Ascending aorta (tissue), 2 donors: Measurements from ENCODE around the gene CYGB. TPM values are rescaled to one million over a fixed set of nuclear protein-coding genes. Genes with fewer than 3 reads are reported as not detected.

ENCODE experiments used
- DNase-seq, 2 donors: peaks; one replicate each; pipeline ENCODE4 v3.0.0-alpha.2; 2019; ENCODE audit warnings: low spot score in 2 of 2
- H3K27ac ChIP-seq, 2 donors: fragments of 200-600 bp; sonication (generic); one replicate each; pipeline ENCODE4 v1.5.1; 2016 to 2017; ENCODE audit warnings: mild to moderate bottlenecking in 1 of 2
- H3K27me3 ChIP-seq: fragments of 200-600 bp; sonication (generic); one replicate; pipeline ENCODE4 v1.5.1; 2017
- H3K36me3 ChIP-seq, 2 donors: fragments of 200-600 bp; sonication (generic); one replicate each; pipeline ENCODE4 v1.5.1; 2016
- H3K4me1 ChIP-seq, 2 donors: fragments of 200-600 bp; sonication (generic); one replicate each; pipeline ENCODE4 v1.5.1; 2016 to 2017; ENCODE audit warnings: mild to moderate bottlenecking in 1 of 2
- H3K4me3 ChIP-seq, 2 donors: fragments of 200-600 bp; sonication (generic); one replicate each; pipeline ENCODE4 v1.5.1; 2016 to 2017; ENCODE audit warnings: mild to moderate bottlenecking in 1 of 2
- H3K9me3 ChIP-seq, 2 donors: fragments of 200-600 bp; sonication (generic); one replicate each; pipeline ENCODE4 v1.5.1; 2016
- intact Hi-C: fragments of 100-400 bp; cut with DNase I; formaldehyde crosslinking; loops from one replicate; pipeline ENCODE4 v1.15.1; 2023
- total RNA-seq: library from RNA; depleted of rRNA; stranded (reverse); fragments of >200 nt; gene quantifications from one replicate; pipeline ENCODE4 v1.1.0, GENCODE V29; 2016
- TF ChIP-seq, protein P1 (sequence below), 3 experiments: fragments of 200-600 bp in 2 of 3; fragments of 450-650 bp in 1 of 3; sonication (generic) in 2 of 3; IDR thresholded peaks; one replicate each; pipeline ENCODE4 v1.5.1; 2016 to 2019; ENCODE audit warnings: antibody characterized with exemption in 3 of 3, mild to moderate bottlenecking in 1 of 3, moderate library complexity in 1 of 3

Gene CYGB
- total RNA-seq, 1 donor from 2014 or later: 60.7 TPM

DNA sequence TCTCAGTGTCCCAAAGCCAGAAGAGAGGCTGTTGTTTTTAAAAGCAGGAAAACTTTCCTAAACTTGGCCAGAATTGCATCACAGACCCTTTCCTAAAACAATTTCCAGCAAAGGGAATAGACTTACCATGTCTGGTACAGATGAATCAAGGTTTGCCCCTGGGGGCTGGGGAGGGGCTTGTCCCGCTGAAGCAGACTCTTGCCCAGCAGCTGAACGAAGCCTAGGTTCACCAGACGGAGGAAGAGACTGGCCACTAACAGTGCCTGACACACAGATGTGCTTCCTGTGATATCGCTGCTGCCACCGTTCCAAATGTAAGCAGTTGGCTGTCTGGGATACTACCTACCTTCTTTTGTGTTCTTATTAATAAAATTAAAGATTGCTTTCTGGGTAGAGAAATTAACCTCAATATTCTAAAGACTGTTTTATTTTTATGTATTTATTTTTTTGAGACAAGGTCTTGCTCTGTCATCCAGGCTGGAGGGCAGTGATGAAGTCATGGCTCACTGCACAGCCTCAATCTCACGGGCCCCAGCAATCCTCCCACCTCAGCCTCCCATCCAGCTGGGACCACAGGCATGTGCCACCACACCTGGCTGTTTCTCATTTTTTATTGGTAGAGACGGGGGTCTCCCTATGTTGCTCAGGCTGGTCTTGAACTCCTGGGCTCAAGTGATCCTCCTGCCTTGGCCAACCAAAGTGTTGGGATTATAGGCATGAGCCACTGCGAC is 15.8 kb upstream of the CYGB start:
- H3K27me3 ChIP-seq: no peaks in the 10 kb centered on the region
- no peaks in the 10 kb centered on the region for H3K9me3 ChIP-seq
- no peak for DNase-seq
- peaks cover 0 to 4% of the 10 kb centered on the region in 2 donors for H3K4me1 ChIP-seq
- intact Hi-C loops: loop anchor here (10.0 kb wide), 1 partner anchor 161 kb away; the partner anchor contains the start of gene MXRA7
- TF ChIP-seq, protein P1, sequence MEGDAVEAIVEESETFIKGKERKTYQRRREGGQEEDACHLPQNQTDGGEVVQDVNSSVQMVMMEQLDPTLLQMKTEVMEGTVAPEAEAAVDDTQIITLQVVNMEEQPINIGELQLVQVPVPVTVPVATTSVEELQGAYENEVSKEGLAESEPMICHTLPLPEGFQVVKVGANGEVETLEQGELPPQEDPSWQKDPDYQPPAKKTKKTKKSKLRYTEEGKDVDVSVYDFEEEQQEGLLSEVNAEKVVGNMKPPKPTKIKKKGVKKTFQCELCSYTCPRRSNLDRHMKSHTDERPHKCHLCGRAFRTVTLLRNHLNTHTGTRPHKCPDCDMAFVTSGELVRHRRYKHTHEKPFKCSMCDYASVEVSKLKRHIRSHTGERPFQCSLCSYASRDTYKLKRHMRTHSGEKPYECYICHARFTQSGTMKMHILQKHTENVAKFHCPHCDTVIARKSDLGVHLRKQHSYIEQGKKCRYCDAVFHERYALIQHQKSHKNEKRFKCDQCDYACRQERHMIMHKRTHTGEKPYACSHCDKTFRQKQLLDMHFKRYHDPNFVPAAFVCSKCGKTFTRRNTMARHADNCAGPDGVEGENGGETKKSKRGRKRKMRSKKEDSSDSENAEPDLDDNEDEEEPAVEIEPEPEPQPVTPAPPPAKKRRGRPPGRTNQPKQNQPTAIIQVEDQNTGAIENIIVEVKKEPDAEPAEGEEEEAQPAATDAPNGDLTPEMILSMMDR (IDR thresholded peaks at IDR 0.05): no peak
- H3K36me3 ChIP-seq: no peaks in the 10 kb centered on the region
- no peak overlapping the region for H3K27ac ChIP-seq
- H3K4me3 ChIP-seq: no peak overlapping the region

DNA sequence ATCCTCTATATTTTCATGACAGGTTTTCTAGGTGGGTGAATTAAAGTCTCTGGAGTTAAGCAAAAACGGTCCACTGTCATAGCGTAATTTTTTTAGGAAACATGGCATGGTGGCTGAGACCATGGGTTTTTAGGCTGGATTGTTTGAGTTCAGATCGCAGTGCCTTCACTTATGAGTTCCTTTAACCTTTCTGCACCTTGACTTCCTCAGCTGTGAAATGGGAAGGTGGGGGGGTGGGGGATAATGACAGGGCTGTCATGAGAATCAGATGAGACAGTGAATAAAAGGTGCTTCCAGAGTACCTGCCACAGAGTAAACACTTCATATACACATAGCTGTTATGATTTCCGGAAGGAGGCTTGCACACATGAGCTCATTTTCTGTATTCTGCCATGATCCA is 14.2 kb upstream of the CYGB start:
- Histone ChIP-seq H3K9me3 (no peaks in the 10 kb centered on the region), H3K36me3 (no peaks in the 10 kb centered on the region), H3K27ac (no peak overlapping the region), H3K4me1 (peaks cover 0 to 1% of the 10 kb centered on the region in 2 donors), H3K27me3 (no peaks in the 10 kb centered on the region), H3K4me3 (no peak overlapping the region)
- no peak for DNase-seq
- intact Hi-C loops: loop anchor here (10.0 kb wide), 1 partner anchor 163 kb away; the partner anchor contains the start of gene MXRA7
- TF ChIP-seq, protein P1 (IDR thresholded peaks at IDR 0.05): no peak

DNA sequence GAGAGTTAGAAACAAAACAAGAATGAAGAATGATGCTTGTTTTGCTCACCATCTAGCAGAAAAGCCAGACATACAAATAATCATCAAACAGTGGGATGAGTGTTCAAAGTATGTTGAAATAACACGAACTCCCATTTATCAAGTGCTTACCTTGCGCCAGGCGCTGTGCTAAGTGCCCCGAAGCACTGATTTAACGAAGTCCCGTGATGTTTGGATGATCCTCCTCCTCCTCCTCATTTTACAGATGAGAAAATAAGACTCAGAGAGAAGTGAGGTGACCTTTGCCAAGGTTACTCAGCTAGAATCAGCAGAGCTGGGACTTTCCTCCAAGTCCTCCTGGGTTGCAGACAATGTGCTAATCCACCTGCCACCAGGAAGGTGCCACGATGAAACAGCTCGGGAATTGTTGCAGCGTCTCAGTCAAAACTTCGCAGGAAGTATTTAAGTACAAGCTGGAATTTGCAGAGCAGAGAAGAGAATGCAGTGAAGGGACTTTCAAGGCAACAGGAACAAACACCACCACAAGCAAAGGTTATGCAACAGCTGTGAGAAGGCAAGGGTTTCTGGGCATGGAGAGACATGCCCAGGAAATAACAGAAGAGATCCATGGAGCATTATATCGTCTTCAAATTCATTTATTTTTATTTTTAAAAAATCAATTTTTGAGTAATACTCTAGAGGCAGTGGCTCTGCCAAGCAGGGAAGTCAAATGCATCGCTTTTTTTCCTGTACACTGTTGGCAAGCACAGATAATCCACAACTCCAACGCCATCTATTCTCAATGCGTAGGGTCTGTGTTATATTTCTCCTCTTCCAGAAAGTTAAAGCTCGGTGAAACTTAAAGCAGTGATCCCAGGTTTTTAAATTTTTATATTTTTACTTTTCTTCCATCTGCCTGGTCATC is 13.5 kb upstream of the CYGB start:
- no peaks in the 10 kb centered on the region for H3K27me3 ChIP-seq
- TF ChIP-seq, protein P1 (IDR thresholded peaks at IDR 0.05): no peak
- H3K27ac ChIP-seq: no peak overlapping the region
- no peak overlapping the region for H3K4me3 ChIP-seq
- intact Hi-C loops: loop anchor here (10.0 kb wide), 1 partner anchor 164 kb away; the partner anchor contains the start of gene MXRA7
- H3K9me3 ChIP-seq: no peaks in the 10 kb centered on the region
- no peaks in the 10 kb centered on the region for H3K4me1 ChIP-seq
- DNase-seq: no peak
- H3K36me3 ChIP-seq: no peaks in the 10 kb centered on the region

DNA sequence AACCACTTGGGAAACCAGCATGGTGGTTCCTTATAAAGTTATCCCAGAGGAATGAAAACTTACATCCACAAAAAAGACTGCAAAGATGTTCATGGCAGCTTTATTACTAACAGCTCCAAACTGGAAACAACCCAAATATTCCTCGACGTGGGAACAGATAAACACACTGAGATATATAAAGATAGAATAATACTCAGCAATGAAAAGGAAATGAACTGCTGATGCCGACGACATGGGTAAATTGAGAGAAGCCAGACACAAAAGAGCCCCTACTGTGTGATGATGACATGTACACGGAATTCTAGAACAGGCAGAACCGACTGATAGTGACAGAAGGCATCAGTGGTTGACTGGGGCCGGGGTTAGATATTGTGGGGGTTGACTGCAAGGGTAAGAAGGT is 12.0 kb upstream of the CYGB start:
- H3K27ac ChIP-seq: no peak overlapping the region
- H3K27me3 ChIP-seq: no peaks in the 10 kb centered on the region
- no peaks in the 10 kb centered on the region for H3K36me3 ChIP-seq
- no peak overlapping the region for H3K4me3 ChIP-seq
- no peak for DNase-seq
- TF ChIP-seq, protein P1 (IDR thresholded peaks at IDR 0.05): no peak
- H3K4me1 ChIP-seq: no peaks in the 10 kb centered on the region
- intact Hi-C loops: no loop called here
- H3K9me3 ChIP-seq: no peaks in the 10 kb centered on the region

DNA sequence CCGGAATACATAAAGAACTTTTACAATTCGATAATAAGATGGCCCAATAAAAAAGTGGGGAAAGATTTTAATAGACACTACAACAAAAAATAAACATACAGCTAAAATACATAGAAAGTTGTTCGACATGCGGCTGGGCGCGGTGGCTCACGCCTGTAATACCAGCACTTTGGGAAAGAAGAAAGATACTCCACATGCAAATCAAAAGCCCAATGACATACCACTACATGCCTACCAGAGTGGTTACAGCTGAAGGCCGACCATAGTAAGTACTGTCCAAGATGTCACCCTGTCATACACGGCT is 11.7 kb upstream of the CYGB start:
- Histone ChIP-seq H3K4me1 (no peaks in the 10 kb centered on the region), H3K27ac (no peak overlapping the region), H3K4me3 (no peak overlapping the region), H3K36me3 (no peaks in the 10 kb centered on the region), H3K27me3 (no peaks in the 10 kb centered on the region), H3K9me3 (no peaks in the 10 kb centered on the region)
- TF ChIP-seq, protein P1 (IDR thresholded peaks at IDR 0.05): no peak
- intact Hi-C loops: no loop called here
- no peak for DNase-seq
